ENCODE measurements around the gene SCAND1.
"Not testable (repeated sequence)": the region's sequence is repeated elsewhere in the genome, so short reads cannot be mapped to it uniquely, and the experiment has no call there.

Gene SCAND1

DNA sequence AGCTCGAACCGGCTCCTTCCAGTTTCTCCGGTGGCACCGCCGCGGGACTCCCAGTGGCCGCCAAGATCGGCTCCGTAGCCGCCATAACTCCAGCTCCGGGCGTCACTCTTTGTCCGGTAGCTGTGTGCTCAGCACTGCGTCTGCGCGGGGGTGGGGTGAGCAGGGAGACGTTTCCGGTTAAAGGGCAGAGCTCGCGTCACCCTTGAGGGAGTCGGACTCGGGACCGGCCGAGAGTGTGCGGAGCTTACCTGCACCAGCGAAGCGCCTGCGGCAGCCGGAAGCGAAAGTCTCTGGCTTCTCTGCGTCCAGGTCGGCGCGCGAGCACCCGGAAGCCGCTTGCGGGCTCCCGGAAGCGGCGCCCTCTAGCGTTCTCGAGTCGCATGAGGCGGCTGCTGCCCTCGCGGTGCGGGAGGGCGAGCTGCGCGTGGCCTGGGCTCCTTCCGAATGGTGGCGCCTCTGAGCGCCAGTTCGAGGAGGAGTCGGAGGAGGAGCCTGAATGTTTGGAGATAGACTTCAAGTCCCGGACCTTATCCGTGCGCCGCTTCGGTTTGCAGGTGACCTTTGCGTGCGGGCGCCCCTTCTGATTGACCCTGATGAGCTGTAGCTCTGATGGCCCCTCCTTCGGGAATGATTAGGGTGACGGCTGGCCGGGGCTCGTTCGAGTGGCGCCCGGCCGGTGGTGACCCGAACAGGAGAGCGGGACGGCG lies at the start of gene SCAND1:
SCAND1 (minus strand) TSS at position 303 of the 707 bp plus-strand sequence; CDS start at position 85, 218 bp downstream.
- peak; percentile 97 for DNase-seq

DNA sequence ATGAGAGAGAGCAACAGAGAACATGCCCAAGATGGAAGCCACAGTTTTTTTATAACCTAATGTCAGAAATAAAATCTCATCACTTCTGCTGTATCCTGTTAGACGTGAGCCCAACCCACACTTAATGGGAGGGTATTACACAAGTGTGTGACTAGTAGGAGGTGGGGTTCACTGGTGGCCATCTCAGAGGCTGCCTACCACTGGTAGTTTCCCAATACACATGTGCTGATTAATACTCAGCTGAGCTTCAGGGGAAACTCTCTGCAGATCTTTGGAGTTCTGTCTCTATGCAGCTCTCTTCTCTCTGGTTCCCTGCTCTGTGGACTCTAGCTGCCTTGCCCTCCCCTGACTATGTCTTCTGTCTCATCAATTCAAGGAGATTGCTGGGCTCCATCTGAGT lies 49.7 kb upstream of the SCAND1 start:
- DNase-seq, result no peak

DNA sequence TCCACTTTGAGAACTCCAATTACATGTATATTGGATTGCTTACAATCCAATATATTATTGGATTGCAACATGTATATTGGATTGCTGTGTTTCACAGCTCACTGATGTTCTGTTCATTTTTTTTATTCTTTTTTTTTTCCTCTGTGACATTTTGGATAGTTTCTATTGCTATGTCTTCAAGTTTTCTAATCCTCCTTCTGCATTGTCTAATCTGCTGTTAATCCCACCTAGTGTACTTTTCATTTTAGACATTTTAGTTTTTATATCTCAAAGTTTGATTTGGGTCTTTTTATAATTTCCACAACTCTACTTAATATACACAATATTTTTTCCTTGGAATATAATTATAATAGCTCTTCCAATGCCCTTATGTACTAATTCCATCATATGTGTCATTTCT lies 48.6 kb upstream of the SCAND1 start:
- DNase-seq, result no peak

DNA sequence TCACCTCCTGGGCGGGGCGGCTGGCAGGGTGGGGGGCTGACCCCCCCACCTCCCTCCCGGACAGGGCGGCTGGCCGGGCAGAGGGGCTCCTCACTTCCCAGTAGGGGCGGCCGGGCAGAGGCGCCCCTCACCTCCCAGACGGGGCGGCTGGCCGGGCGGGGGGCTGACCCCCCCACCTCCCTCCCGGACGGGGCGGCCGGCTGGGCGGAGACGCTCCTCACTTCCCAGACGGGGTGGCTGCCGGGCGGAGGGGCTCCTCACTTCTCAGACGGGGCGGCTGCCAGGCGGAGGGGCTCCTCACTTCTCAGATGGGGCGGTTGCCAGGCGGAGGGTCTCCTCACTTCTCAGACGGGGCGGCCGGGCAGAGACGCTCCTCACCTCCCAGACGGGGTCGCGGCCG lies 47.0 kb upstream of the SCAND1 start:
- not testable (repeated sequence) for DNase-seq

DNA sequence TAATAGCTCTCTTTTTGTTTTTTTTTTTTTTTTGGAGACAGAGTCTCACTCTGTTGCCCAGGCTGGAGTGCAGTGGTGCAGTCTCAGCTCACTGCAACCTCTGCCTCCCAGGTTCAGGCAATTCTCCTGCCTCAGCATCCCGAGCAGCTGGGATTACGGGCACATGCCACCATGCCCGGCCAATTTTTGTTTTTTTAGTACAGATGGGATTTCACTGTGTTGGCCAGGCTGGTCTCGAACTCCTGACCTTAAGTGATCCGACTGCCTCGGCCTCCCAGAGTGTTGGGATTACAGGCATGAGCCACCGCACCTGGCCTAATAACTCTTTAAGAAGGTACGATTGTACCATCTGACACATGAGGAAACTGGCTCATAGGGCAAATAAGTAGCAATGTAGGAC lies 42.2 kb upstream of the SCAND1 start:
- not testable (repeated sequence) for DNase-seq

DNA sequence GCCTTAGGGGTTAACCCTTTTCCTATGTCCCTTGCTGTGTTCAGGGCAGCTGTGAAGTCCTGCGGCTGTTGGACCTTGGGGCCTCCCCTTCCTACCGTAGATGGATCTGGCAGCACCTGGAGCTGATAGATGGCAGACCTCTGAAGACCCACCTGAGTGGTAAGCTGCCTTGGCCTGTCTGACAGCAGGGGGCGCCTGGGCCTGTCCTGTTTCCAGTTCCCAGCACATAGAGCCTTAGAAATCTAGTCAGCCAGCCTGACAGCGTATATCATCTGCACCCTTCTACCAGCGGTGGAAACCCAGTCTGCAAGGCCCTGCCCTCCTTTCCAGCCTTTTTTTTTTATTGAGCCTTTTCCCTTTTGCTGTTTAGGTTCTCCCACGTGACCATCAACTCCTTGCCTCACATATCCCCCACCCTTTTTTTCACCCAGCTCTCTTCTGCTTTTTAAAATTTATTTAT lies 40.7 kb upstream of the SCAND1 start:
- peak; percentile 84 for DNase-seq

DNA sequence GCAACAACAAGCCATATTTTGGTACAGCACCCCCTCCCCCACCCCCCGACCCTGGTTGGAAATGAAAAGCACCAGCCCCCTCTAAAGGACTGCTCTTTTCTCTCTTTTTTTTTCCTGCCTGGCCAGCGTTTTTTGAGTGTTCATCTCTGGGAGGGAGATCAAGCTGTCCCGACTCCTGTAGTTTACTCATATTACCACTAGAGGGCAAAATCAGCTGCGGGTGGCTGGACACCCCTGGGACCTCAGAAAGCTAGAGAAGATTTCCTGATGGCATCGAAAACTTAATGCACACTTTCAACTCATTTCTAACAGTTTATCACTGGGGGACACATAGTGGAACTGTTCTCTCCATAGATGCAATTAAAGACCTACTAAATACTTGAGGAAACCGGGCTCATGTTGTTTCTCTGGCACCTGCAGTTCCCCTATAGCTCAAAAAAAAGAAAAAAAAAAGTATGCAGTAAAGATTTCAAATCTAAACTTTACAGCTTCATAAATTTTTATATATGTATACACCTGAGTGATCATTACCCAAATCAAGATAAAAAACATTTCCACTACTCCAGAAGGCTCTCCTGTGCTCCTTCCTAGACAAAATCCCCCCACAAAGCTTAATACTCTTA lies 38.5 kb upstream of the SCAND1 start:
- peak; percentile 60 for DNase-seq

DNA sequence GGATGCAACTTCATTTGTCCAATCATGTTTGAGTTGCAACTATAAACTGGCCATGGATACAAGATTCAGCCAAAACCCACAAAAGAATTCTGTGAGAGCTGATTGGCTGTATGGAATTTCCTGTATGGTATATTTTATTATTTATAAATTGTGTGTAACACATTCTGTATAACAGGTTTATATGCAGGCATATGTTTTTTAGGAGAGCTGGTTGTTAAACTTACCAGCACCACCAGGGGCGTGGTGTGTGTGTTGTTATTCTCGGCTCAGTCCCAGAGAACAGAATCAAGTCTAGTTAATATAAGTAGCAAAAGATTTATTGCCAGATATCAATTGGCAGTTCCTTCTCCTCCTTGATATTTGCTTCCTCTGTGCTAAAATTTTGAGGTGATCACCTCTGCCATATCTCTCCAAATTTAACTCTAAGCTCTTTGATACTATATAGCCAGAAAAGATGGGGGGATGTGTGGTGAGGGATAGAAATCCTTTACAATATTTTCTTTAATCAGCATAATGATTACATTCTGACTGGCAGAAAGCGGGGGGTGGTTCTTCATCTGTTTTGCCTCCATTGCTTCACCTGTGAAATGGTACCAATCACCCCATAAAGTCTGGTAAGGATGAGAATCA lies 37.0 kb upstream of the SCAND1 start:
- DNase-seq, result no peak

DNA sequence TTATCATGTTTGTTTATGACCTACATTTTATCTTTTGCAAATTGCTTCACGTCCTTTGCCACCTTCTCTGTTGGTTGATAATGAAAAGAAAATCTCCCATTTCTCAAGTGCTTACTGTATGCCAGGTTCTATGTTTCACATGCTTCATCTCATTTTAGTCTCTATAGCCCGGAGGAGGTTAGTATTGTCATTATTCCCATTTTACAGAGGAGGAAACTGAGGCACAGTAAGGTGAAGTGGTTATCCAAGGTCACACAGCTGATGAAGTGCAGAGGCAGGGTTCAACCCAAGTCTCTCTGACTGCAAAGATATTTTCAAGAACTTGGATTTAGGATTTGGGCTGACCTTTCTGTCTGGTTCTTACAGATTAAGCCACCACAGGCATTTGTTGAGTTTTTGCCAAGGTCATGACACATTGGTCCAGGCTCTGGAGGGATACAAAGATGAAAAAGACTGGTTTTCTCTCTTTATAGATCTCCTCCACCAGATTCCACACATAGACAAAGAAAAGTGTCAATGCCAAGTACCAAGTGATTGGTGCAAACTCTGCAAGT lies 34.7 kb upstream of the SCAND1 start:
- DNase-seq, result no peak

DNA sequence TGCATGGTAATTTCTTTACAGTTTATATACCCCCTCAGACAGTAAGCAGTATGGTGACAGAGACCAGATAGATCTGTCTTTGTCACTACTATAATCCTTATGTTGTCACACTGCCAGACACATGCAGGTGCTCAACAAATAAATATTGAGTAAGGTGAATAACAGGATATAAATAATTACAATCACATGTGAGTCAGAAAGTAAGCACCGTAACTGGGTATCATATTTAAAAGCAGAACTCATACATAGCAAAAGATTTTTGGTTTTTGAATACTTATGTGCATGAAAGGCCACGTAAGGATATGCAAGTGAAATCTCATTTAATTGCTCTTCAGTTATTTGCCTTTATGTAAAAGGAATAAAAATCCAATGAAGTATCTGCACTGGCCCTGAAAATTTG lies 31.5 kb upstream of the SCAND1 start:
- DNase-seq, result no peak

DNA sequence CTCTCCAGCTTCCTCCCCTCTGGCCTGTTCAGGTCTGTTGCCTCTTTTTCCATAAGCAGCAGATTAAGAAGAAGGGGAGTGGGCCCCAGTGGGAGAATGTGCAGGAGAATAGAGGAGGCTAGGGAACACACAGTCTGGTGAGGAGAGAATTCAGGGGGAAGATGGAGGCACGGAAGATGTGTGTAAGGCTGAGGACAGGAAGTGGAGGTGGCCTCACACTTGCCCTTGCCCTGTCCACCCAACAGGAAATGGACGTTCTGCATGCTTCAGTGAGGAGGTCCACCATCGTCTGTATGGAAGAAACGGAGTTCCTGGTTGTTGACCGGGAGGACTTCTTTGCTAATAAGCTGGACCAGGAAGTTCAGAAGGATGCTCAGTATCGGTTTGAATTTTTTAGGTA lies 30.1 kb upstream of the SCAND1 start:
- no peak for DNase-seq

DNA sequence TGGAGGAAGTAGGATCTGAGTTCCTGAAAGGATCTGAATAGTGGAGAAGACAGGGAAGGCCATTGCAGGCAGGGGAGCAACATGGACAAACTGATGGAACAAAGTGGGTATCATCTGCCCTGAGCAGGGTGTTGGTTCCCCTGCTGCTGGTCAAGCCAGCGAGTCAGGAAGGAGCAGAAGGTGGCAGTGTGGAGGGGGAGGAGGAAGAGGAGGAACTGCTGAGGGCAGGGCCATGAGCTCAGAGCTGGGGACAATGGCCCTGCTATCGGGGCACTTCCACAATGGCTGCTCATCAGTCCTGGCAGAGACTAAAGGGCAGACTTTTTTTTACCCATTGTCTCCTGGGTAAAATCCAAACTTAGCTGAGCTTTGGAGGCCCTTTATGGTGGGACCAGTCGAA lies 27.7 kb upstream of the SCAND1 start:
- no peak for DNase-seq

DNA sequence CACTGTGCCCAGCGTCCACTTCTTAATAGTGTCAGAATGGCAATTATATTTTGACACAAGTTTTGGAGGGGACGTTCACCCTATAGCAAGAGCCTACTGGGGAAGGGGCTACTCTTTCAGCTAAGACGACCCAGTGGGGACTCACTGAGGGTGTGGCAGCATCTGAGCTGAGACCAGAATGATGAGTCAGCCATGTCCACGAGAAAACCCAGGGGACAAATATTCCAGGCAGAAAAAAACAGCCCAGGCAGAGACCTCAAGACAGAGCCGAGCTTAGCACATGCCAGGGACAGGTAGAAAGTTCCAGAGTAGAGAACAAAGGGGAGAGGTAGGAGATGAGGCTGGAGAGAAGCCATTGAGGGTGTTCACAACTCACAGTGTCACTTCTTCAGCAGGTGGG lies 25.2 kb upstream of the SCAND1 start:
- no peak for DNase-seq

DNA sequence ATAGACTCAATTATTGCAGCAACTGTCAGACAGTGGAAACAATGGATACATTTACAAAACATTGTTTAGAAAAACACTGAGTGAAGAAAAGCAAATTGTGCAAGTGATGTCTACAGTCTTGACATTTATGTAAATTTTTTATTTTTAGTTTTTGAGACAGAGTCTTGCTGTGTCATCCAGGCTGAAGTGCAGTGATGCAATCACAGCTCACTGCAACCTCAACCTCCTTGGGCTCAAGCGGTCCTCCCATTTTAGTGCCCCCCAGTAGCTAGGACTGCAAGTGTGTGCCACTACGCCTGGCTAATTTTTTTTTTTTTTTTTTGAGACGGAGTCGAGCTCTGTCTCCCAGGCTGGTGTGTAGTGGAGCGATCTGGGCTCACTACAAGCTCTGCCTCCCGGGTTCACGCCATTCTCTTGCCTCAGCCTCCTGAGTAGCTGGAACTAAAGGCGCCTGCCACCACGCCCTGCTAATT lies 23.8 kb upstream of the SCAND1 start:
- no peak for DNase-seq

DNA sequence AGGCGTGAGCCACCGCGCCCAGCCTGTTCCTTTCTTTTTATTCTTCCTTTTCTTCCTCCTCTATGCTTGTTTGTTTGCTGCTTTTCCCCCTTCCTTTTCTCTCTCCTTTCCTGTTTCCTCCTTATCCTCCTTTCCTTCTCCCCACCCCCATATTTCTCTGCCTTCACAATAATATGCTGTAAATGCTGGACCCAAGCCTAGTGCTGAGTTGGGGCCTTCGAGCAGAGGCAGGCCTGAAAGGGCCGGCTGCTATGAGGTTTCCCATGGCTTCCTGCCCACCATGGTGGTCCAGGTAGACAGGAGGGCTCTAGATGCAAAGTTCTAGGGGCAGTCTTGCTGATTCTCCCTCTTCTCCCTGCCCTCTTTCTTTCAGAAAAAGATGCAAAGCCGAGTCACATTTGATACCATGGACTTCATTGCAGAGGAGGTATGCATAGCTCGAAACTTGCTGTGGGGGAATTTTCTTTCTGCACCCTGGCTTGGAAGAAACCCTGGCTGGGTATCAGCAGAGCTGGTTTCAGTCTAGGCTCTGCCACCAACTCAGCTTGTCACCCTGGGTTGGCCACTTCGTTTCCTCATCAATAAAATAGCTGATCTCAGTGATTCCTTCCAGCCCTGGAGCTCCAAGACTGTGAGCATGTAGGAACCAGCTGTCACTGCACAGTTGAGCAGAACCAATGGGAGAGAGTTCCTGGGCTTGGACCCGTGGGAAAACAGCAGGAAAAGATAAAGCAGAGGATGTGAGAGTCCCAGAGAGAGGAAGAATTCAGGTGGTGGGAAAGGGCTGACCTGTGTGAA lies 21.5 kb upstream of the SCAND1 start:
- no peak for DNase-seq

DNA sequence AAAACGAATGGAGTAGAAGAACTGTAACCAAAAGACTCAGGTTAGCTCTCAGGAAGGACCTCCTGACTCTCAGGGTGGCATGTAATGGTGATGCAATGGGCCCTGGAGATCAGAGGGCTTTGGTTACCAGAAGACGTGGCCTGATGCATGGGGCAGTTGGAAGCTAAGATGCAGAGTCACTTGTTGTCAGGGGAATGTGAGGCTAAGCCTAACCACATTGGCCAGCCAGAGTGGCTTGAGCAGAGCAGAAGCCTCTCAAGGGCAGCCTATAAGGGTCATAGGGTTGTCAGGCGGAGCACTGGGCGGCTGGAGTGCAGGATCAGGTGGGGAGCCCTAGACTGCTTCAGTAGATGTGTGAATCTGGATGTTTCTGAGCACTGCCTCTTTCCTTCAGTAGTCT lies 20.0 kb upstream of the SCAND1 start:
- DNase-seq, result no peak

DNA sequence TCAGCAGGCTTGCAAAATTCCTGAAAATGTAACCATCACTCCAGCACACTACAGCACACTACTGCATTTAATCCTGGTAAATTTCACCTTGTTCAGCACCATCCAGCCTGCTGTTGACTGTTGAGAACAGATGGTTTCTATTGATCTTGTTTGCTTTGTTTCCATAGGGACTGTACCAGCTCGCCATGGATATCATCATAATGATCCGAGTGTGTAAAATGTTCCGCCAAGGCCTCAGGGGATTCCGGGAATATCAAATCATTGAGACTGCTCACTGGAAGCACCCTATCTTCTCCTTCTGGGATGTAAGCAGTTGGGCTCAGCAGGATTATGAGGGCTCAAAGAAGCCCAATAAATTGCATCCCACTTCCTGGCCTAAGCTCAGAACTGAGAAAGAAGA lies 18.2 kb upstream of the SCAND1 start:
- DNase-seq, result no peak

DNA sequence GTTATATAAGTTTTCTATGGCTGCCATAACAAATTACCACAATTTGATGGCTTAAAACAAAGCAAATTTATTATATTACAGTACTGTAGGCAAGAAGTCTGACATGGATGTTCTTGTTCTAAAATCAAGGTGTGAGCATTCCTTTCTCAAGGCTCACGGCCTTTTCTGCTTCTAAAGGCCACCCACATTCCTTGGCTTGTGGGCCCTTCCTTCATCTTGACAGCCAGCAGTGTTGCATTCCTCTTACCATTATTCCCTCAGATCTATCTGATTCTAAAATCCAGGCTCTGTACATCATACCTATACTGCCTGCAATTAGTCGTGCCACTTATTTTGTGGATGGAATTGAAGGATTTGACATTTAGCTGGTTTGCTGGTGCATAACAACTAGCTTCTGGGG lies 17.7 kb upstream of the SCAND1 start:
- DNase-seq, result no peak

DNA sequence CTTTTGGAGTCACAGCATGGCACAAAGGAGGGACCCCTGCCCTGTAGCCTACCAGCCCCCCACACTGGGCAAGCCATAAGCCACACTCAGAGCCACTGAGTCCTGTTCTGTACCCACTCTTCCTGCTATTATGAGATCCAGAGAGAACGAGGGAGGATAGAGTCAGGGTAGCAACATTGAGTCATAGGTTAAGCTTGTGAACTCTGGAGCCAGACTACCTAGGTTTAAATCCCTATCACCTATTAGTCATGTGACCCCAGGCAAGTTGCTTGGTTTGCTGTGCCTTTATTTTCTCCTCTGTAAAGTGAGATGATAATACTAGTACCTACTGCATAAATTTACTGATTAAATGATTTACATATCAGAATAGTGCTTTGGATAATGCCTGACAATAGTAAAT lies 14.6 kb upstream of the SCAND1 start:
- no peak for DNase-seq

DNA sequence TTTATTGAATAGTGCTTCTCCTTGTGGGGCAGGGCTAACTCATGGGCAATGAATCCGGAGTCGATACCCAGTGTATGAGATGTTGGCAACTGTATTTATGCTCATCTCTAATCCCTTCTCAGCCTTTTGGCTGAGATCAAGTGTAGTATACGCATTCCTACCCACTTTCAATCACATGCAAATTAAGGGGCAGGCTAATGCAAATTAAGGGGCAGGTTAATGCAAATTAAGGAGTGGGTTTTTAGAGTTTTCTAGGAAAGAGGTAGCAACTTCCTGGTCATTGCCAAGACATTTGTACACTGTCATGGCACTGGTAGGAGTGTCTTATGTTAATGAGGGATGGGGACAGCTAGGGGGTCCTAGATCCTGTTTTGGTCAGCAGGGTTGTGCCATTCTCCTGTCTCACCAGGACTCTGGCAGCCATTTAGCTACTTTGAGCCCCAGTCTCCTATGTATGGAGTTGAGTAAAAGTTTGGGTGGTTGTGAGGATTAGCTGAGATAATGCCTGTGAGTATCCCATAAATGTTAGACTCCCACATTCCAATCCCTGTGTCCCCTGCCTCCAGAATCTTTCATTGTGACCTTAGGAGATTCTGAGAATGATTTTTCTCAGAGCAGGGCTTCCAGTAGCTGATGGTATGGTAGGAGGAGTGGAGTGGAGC lies 13.8 kb upstream of the SCAND1 start, which contains the start of gene CNBD2:
CNBD2 (plus strand) TSS at position 612 of the 662 bp plus-strand sequence. CDS start 173 bp downstream, outside the sequence.
- DNase-seq, result no peak

DNA sequence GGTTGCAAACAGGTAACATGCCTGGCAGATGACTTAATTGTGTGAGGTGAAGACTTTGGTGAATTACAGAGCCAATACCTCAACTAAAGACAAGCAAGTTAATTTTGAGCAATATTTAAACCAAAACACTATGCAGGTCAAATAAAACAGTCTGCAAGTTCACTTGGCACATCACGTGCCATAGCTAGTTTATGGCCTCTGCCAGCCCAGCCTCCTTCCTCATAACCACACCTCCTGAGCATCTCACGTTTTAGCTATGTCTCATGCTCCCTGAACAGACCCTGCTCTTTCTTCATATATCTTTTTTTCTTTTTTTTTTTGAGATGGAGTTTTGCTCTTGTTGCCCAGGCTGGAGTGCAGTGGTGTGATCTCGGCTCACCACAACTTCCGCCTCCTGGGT lies 9.6 kb upstream of the SCAND1 start:
- DNase-seq, result no peak

DNA sequence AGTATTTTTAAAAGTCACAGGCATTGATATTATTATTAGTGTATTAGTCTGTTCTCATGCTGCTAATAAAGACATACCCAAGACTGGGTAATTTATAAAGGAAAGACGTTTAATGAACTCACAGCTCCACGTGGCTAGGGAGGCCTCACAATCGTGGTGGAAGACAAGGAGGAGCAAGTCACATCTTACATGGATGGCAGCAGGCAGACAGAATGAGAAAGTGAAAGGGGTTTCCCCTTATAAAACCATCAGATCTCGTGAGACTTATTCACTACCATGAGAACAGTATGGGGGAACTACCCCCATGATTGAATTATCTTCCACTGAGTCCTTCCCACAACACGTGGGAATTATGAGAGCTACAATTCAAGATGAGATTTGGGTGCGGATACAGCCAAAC lies 5.0 kb upstream of the SCAND1 start:
- not testable (repeated sequence) for DNase-seq
